ENCODE results near the gene ARHGEF38. TPM values are rescaled to one million over a fixed set of nuclear protein-coding genes. Genes with fewer than 3 reads are reported as not detected.

Gene ARHGEF38
- total RNA-seq, 1 donor: not detected

- no peak for TF ChIP-seq CTCF (IDR thresholded peaks at IDR 0.05; ENCODE audit: insufficient read depth, low read length)
- DNase-seq (ENCODE audit: low read depth): peak; percentile 10
- peak overlapping the region; percentile 82 for H3K4me3 ChIP-seq (ENCODE audit: low read depth, low read length)
These were observed 156.6 kb downstream of the ARHGEF38 start for GRCh38 chr4:105709081-105709450.

GRCh38 chr4:105710012-105710600, 157.7 kb downstream of the ARHGEF38 start:
- H3K4me3 ChIP-seq (ENCODE audit: low read depth, low read length): peak overlapping the region; percentile 82
- no peak for TF ChIP-seq CTCF (IDR thresholded peaks at IDR 0.05; ENCODE audit: insufficient read depth, low read length)
- no peak for DNase-seq (ENCODE audit: low read depth)

GRCh38 chr4:105710678-105711077, 158.3 kb downstream of the ARHGEF38 start:
- H3K4me3 ChIP-seq (ENCODE audit: low read depth, low read length): peak overlapping the region; percentile 11
- no peak for TF ChIP-seq CTCF (IDR thresholded peaks at IDR 0.05; ENCODE audit: insufficient read depth, low read length)

GRCh38 chr4:105712766-105713165, 160.3 kb downstream of the ARHGEF38 start:
- no peak for TF ChIP-seq CTCF (IDR thresholded peaks at IDR 0.05; ENCODE audit: insufficient read depth, low read length)
- no peak overlapping the region for H3K4me3 ChIP-seq (ENCODE audit: low read depth, low read length)
- DNase-seq (ENCODE audit: low read depth): no peak

More at GRCh38 chr4:105710678-105711077, 158.3 kb downstream of the ARHGEF38 start:
- peak; percentile 20 for DNase-seq (ENCODE audit: low read depth)

GRCh38 chr4:105714071-105714521, 161.7 kb downstream of the ARHGEF38 start:
- no peak for TF ChIP-seq CTCF (IDR thresholded peaks at IDR 0.05; ENCODE audit: insufficient read depth, low read length)
- no peak overlapping the region for H3K4me3 ChIP-seq (ENCODE audit: low read depth, low read length)
- DNase-seq (ENCODE audit: low read depth): peak; percentile 7

- H3K4me3 ChIP-seq (ENCODE audit: low read depth, low read length): no peak overlapping the region
- peak; percentile 6 for DNase-seq (ENCODE audit: low read depth)
- TF ChIP-seq CTCF (IDR thresholded peaks at IDR 0.05; ENCODE audit: insufficient read depth, low read length): no peak
These were observed 162.5 kb downstream of the ARHGEF38 start for GRCh38 chr4:105714932-105715331.
